ENCODE measurements around the gene MAEA.
"Not testable (repeated sequence)": the region's sequence is repeated elsewhere in the genome, so short reads cannot be mapped to it uniquely, and the experiment has no call there.

Gene MAEA

DNA sequence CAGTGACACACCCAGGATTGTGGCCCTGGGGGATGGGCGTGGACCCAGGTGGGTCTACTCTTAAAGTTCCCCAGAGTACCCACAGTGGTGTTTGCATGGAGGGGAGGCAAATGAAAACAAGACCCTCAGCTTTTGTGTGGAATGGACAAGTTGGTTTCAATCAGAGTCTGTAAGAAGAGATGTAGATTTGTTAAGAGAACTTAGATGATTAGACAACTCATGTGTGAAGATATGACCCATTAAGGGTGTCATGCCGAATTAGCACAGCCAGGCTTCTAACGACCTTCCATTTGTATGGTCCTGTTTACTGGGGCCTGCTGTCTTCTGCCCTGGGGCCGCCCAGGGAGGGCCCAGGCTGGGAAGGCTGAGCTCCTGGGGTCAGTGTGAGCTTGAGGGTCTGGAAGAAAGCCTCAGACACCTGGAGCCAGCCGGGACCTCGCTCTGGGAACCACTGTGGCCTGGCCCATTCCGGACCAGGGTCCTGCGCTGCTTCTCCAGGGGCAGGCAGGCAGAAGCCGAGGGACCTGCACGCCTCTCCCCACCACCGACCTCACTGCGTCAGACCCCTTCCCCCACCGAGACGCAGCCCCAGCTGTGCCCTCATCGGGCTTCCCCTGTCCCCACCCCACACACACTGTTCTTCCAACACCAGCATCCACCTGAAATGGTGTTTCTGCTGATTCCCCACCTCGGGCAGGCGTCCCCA lies 77.7 kb downstream of the MAEA start:
- DNase-seq (ENCODE audit: low read depth in 2 of 2) = no peak

DNA sequence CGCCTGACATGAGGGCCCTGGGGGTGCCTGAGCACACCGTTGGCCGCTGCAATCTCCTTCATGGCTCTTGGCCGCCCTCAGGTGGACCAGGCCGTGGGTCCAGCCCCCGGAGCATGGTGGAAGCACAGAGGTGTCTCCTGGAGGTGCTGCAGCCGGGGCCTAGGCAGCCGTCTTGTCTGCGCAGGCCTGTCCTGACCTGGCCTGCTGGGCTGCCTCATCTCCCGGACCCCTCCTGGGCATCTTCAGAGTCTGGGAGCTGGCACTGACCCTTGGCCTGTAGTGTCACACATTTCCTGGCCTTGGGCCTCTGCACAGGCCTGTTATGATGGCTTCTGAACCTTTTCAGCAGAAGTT lies 78.2 kb downstream of the MAEA start:
- DNase-seq (ENCODE audit: low read depth in 2 of 2) = no peak

DNA sequence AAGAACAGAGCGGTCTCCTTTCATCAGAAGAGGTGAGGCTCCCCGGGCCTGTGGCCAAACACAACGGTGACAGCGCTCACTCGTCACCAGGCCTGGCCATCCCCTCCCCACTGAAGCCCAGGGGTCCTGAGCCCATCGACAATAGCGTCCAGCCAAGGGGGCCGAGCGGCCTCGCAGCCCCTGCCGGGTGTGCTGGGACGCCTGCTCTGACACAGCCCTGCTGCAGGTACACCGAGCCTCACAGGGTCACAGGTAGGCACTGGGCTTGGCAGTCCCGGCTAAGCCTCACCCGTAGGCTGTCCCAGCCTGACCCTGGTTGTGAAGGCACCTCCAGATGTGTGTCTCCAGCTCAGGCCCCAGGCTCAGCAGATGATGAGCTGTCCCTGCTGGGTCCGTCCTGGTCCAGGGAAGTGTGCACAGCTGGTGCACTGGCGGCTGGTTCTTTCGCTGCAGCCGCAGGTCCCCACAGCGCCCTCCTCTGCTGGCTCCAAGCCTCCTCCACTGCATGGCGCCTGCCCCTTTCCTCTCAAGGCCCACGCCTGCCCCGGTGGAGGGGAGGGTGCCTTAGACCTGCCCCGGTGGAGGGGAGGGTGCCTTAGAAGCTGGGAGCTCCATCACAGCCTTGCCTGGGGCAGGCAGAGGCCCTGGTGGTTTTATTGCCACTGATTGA lies 78.9 kb downstream of the MAEA start:
- DNase-seq (ENCODE audit: low read depth in 2 of 2) = no peak

DNA sequence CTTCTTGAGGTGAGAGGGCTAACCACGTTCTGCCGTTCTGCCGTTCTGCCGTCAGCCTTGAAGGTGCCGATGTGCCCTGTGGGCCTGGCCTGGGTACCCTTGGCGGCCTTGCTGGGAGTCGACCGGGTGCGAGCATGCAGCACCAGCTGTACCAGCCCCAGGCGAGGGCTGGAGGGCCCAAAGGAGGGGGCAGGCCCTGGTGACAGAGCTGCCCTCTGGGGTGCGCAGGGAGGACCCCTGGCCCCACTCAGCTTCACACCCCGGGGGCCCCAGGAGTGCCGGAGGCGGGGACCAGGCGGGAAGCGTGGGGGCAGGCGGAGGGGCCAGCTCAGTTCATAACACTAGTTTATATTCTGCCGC lies 79.4 kb downstream of the MAEA start:
- no peak for DNase-seq (ENCODE audit: low read depth in 2 of 2)

DNA sequence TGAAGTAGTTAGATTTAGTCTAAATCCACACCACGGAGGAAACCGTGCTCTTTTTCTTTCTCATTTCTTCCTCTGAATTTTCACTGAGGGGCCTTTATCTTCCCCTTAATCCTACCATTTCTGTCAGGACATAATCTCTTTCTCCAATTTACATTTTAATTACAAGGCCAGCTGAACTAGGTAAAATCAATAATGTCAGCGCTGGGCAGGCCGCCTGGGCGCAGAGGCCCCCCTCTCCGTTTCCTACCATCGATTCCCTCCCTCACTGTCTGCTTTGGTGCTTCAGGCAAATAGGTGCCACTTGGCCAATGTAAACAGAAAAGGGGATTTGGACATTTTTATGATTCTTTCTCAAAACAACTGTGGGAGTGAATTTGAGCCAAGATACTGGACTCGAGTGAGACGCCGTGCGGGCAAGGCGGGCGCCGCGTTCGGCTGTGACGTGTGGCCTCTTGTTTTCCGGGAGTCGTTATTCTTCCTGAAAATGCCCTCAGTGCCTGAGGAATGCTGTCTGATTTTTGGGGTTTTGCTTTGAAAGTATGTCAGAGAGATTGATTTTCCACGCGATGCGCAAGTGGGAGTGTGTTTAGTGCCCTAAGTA lies 79.9 kb downstream of the MAEA start:
- no peak for DNase-seq (ENCODE audit: low read depth in 2 of 2)

DNA sequence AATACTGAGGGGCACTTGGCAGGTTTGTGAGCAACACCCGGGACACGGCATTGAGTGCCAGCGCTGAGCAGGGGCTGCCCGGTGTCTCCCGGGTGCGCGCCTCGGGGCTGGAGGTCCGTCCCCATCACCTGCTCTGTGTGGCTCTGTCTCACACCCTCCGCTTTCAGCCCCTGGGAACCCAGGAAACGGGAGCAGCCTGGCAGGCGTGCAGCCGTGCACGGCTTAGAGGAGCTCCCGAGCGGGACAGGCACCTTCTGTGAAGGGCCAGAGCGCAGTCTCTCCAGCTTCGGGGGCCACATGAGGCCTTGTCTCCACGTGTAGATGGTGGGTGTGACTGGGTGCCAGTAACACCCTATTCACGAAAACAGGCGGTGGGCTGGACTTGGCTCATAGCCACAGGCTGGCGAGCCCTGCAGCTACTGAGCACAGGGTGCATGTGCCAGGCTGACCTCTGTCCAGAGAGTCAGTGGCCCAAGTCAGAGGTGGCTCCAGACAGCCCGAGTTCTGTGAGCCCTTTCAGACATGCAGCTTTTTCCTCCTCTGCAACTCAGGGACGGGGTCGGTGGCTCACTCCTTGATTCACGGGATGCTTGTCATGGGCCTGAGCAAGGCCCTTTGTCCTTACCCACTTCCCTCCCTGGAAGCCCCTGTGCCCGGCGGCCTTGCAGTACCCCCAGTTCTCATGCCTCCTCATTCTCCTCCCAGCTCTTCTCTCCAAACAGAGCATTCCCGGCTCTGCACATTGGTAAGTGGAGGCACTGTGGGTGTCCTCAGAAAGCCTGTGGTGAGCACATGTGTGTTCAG lies 80.8 kb downstream of the MAEA start:
- DNase-seq (ENCODE audit: low read depth in 2 of 2) = no peak

DNA sequence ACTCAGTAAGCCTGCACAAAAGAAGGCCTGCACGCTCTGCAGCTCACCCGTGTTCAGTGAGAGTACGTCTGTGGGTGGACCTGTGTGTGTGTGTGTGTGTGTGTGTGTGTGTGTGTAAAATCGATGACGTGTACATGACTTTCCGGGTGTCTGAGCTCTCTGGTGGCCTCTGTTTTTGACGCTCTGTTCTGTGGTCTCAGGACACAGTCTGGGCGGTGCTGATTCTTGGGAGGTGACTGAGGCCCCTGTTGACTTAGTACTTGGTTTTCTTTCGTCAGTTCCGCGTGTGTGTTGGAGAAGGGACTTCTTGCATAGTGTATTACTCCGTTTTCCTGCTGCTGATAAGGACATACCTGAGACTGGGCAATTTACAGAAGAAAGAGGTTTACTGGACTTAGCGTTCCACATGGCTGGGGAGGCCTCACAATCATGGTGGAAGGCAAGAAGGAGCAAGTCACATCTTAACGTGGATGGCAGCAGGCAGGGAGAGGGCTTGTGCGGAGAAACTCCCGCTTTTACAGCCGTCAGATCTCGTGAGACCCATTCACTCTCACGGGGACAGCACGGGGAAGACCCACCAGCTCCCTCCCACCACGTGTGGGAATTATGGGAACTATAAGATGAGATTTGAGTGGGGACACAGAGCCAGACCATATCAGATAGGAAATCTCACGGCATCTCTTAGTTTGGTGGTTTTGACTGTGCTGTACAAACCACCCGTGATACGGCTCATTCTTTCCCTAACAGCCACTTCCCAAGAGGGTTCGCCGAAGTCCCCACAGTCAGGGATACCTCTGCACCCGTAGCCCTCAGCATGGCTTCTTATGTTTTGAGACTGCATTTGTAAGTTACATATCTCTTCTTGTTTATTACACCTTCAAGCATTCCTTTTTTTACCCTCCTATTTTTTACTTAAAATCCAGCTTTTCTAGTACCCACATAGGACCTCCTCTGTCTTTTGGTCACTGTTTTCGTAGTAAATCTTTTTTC lies 81.8 kb downstream of the MAEA start:
- DNase-seq (ENCODE audit: low read depth in 2 of 2) = no peak

DNA sequence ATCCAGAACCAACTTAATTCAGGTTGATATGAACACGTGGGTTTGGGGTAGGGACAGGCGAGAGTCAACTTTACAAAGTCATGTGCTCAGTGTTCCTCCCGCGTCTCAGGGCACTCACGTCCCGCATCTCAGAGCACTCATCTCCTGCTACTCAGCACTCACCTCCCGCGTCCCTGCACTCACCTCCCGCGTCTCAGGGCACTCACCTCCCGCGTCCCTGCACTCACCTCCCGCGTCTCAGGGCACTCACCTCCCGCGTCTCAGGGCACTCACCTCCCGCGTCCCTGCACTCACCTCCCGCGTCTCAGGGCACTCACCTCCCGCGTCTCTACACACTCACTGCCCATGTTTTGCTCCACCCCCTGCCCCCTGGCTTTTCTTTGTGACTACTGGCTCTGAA lies 82.9 kb downstream of the MAEA start:
- DNase-seq (ENCODE audit: low read depth in 2 of 2) = not testable (repeated sequence)

DNA sequence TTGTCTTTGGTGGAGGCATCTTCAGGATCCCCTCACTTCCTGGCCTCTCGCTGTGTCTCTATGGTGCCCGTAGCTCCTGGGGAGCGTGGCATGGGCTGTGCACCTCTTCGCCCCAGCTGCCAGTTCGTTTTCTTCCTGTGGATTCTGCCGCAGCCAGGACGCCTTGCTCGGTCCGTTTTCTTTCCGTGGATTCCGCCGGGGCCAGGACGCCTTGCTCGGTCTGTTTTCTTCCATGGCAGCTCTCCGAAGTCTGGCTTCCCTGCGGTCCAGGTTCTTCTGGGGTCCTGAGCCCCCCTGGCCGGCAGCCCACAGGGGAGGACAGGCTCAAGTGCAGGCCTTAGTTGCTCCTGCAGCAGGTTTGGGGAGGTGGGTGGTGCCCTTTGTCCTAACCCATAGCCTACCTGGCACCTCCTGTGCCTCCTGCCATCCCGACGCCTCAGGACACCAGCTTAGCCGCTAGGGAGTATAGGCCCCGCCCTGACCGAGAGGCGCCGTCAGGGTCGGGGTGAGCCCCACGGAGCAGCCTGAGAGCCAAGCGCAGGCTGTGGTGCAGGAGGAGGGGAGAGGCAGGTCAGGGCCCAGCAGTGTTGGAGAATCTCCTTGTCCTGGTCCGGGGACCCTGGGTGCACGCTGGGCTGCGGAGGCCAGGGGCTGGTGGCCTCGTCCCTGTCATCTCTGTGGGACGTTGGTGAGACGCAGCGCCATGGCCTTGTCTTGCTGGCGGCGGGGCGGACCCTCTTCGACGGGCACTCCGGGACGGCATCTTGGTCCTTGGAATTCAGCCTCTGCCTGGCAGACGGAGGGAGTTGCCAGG lies 84.4 kb downstream of the MAEA start:
- no peak for DNase-seq (ENCODE audit: low read depth in 2 of 2)

DNA sequence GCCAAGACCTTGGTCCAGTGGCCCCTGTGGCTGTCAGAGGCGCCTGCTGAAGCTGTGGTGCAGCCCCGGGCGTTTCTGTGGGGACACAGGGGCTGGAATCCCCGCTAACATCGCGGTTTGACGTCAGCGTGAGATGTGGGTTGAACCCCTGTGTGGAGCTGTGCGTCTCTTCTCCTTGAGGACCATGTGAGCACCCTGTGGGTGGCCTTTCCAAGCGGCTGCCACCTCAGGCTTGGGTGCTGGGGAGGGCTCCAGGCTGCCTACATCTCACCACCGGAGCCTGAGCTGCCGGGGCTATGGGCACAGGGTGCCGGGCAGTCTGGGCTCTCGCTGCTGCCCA lies 85.0 kb downstream of the MAEA start:
- no peak for DNase-seq (ENCODE audit: low read depth in 2 of 2)

DNA sequence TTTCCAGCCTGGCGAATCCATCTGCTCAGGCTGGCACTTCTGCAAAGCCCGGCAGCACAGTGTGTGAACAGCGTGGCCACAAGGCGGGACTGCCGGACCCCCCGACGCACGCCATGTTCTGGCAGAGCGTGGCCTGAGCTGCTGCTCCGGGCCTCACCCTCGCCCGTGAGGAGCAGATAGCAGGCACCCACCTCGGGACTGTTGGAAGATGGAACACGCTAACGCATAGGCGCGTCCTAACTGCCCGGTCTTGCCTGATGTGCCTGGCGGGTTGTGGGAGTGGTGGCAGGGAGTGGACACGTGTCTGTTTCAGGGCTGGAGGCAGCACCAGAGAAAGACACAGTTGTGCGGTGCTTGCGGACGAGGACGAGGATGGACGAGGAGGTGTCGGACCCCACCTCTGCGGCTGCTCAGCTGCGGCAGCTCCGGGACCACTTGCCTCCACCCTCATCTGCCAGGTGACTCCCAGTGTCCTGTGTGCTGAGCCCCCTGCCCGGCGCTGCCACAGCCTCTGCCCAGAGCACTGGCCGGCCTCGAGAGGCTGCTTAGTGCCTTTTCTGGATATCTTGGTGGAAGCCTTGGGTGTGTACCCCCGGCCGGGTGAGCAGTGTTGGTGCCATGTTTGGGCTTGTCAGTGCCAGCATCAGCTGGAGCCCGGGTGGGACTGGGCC lies 85.5 kb downstream of the MAEA start:
- DNase-seq (ENCODE audit: low read depth in 2 of 2) = no peak

DNA sequence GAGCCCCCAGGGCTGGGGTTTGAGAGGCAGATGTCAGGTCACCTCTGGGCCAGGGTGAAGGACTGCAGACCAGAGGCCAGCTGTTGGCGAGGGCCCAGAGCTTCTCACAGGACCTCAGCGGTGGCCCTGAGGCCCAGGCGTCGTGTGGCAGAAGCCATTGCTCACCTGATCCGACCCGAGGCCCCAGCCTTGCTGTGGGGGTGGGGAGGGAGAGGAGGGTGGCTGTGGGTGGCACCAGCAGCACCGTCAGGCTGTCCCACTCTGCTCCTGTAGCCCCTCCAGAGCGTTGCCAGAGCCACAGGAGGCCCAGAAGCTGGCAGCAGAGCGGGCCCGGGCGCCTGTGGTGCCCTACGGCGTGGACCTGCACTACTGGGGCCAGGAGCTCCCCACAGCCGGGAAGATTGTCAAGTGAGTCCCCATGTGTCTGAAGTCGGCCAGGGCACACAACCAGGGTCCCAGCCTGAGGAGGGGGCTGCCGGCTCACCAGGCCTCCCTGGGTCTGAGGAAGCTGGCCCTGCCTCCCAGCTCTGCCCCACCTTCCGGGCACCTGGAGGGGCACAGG lies 86.2 kb downstream of the MAEA start:
- no peak for DNase-seq (ENCODE audit: low read depth in 2 of 2)

DNA sequence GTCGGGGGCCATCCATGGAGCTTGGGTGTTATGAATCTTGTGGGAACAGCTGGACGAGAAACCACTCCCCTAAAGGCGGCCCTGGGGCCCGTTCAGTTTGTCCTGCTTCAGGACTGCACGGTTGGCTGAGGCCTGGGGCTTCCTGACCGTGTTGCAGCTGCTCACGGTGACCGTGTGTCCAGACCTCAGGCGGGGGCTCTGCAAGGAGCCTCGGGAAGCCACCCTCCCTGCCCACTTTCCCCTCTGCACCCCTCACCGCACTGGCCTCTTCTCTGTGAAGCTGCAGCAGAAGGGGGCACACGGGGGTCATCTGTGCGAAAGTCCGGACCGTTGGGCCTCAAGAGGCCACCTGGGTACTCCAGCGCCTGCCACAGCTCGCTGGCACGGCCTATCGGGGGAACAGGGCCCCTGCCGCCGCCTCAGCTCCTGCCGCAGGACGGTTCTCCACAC lies 86.7 kb downstream of the MAEA start:
- DNase-seq (ENCODE audit: low read depth in 2 of 2) = no peak

DNA sequence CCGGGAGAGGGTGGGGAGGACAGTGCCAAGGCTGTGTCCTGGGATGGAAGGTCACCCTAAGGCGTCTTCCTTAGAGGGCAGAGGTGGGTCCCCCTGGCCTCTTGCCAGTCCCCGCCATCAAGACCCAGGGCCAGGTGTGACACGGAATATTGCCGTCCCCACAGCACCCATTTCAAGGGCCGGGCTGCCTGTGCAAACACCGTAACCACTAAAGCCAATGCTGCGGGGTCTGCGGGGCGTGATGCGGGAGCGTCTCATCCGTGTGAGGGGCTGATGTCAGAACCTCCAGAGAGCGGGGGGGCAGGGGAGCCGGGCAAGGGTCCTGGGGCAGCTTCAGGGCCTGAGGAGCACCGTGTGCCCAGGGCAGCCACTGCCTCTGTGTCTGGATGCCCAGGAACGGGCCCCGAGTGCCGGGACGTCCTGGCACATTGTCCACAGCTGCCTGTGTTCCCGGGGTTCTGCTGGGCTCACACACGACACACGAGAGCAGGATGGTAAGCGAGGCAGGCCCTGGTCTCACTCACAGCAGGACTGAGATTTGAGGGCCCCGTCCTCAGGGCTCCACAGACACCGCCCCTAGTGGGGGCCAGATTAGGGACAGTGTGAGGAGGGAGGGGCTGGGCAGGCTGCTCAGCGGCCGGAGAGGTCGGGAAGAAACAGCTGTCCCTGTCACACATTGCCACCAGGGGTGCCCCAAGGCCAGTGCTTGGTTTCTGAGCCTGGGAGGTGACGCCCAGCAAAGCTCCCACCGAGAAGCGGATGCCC lies 87.3 kb downstream of the MAEA start:
- DNase-seq (ENCODE audit: low read depth in 2 of 2) = no peak

DNA sequence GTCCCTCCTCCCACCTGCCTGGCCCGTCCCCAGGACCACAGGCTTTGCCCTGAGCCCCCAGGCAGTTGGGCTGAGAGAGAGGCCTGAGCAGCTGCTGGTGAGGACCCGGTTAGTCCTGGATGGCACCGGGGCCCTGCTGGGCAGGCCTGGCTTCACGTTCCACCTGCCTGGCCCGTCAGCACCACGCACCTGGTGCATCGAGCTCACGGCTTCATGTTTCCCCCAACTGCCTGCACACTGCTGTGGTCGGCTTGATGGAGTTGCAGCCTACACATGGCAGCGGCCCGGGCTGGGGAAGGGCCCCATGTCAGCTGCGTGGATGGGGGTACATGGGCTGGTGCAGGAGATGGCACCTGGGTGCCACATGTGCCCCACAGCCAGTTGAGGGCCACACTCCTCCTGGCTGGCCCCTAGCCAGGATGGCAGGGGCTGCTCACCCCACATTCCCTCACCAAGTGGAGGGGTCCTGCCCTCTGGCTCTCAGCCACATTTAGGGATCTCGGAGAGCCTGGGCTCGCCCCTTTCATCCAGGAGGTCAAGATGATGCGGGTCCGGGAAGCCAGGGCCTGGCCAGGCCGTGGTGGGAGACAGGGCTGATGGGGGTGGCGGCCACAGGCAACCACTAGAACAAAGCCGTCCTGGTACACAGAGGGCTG lies 88.0 kb downstream of the MAEA start:
- DNase-seq (ENCODE audit: low read depth in 2 of 2) = no peak

DNA sequence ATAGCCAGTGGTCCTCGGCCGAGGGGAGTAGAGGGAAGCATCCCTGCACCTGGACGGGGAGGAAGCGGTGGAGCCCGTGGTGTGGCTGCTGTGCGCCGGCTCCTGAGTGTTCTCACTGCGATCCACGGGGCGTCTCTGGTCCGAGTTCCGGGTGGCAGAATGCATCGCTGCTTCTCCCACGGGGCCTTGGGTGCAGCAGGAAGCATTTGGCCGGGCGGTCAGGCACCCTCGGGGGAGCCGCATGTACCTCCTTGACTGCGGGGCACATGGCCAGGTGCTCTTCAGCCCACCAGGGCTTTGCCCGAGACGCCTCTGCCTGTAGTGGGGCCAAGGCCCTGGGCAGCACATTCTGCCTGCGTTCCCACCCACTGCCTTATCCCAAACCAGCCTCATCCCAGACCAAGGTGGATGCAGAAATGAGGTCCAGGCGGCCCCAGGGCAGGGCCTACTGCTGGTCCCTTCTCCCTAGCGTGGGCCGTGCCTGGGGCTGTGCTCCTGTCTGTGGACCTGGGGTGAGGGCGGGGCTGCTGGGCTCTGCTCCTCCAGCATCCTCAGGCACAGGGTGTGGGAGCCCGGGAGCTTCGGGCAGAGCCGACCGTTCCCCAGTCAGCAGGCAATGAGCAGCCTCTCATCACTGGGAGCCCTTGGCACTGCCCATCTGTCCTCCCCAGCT lies 89.0 kb downstream of the MAEA start:
- DNase-seq (ENCODE audit: low read depth in 2 of 2) = no peak

DNA sequence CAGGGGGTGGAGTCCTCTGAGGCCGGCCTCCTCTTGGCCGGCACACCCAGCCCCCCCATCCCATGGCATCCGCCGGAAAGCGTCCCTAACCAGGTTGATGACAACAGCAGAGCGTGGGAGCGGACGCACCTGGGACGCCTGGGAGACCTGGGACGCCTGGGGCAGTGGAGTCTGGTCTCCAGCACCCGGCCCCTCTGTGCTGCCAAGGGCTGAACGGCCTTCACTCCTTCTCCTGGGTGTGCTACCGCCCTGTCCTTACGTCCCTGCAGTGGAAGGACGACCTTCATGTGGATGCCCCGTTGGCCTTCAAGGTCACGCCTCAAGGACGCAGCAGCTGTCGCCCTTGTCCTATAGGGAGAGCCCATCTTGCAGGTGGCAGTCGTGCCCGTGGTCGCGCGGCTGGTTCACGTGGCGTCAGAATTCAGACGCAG lies 89.7 kb downstream of the MAEA start:
- no peak for DNase-seq (ENCODE audit: low read depth in 2 of 2)

DNA sequence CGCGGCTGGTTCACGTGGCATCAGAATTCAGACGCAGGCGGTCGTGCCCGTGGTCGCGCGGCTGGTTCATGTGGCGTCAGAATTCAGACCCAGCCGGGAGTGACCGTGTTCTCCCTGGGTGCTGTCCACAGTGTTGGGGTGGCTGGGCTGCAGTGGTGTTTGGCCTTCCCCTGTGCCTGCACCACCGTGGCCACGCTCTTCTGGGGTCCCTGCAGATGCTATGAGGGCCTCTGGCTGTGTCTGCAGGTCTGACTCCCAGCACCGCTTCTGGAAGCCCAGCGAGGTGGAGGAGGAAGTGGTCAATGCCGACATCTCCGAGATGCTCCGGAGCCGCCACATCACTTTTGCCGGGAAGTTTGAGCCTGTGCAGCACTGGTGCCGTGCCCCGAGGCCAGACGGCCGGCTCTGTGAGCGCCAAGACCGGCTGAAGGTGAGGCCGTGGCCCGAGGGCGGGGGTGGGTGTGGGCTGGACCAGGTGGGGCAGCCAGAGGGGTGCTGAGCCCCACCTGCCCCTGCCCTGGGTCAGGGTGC lies 90.2 kb downstream of the MAEA start:
- no peak for DNase-seq (ENCODE audit: low read depth in 2 of 2)

Measured in fibroblast of skin of left quadriceps (primary cell).